Neuronal stem cell (in vitro differentiated cells): ENCODE data around the gene ANKRD35.

Experiments used
- DNase-seq: peaks from one replicate; pipeline ENCODE4 v3.0.0-alpha.2; 2013; ENCODE audit warnings: low spot score
- H2AFZ ChIP-seq: one replicate; pipeline ENCODE4 v1.6.1; 2013; ENCODE audit warnings: mild to moderate bottlenecking, low read length, inconsistent platforms
- H2AK5ac ChIP-seq: 2 replicates; pipeline ENCODE4 v1.6.1; 2013; ENCODE audit warnings: low read depth, mild to moderate bottlenecking, inconsistent platforms, low read length, moderate library complexity, mixed read lengths
- H2BK120ac ChIP-seq: 2 replicates; pipeline ENCODE4 v1.6.1; 2013; ENCODE audit warnings: low read depth, mild to moderate bottlenecking, inconsistent platforms, low read length, moderate library complexity, mixed read lengths
- H2BK12ac ChIP-seq: one replicate; pipeline ENCODE4 v1.6.1; 2013; ENCODE audit warnings: low read length, inconsistent platforms
- H2BK15ac ChIP-seq: 2 replicates; pipeline ENCODE4 v1.6.1; 2013; ENCODE audit warnings: mild to moderate bottlenecking, low read length, inconsistent platforms, mixed read lengths
- H2BK5ac ChIP-seq: one replicate; pipeline ENCODE4 v1.6.1; 2013; ENCODE audit warnings: inconsistent platforms, mild to moderate bottlenecking, low read length, moderate library complexity
- H3K14ac ChIP-seq: one replicate; pipeline ENCODE4 v1.6.1; 2013; ENCODE audit warnings: low read length, inconsistent platforms
- H3K18ac ChIP-seq: 2 replicates; pipeline ENCODE4 v1.6.1; 2013; ENCODE audit warnings: low read length, inconsistent platforms
- H3K23ac ChIP-seq: 2 replicates; pipeline ENCODE4 v1.6.1; 2013; ENCODE audit warnings: low read depth, mild to moderate bottlenecking, mixed read lengths, low read length, inconsistent platforms; ENCODE audit not compliant: poor library complexity
- H3K27ac ChIP-seq: replicated peaks from 3 replicates; pipeline ENCODE4 v1.5.1; 2013; ENCODE audit warnings: low read length, inconsistent platforms
- H3K27me3 ChIP-seq, 3 experiments: 2 replicates each; pipeline ENCODE4 v1.6.1; 2013; ENCODE audit warnings: low read length in 3 of 3, mild to moderate bottlenecking in 2 of 3, inconsistent platforms in 1 of 3, low read depth in 1 of 3, mixed read lengths in 1 of 3, moderate library complexity in 1 of 3; ENCODE audit not compliant: control insufficient read depth in 3 of 3, insufficient read depth in 3 of 3
- H3K36me3 ChIP-seq, 2 donors: replicated peaks in 1 of 2; 2 replicates each; pipeline ENCODE4 v1.6.1; 2013; ENCODE audit warnings: low read length in 2 of 2; ENCODE audit not compliant: control insufficient read depth in 2 of 2, insufficient read depth in 2 of 2
- H3K4ac ChIP-seq: 2 replicates; pipeline ENCODE4 v1.6.1; 2013; ENCODE audit warnings: inconsistent platforms, mild to moderate bottlenecking, low read length, moderate library complexity
- H3K4me1 ChIP-seq, 2 donors: 1 replicate in 1 of 2; 2 replicates in 1 of 2; pipeline ENCODE4 v1.6.1; 2013; ENCODE audit warnings: low read length in 2 of 2, low read depth in 1 of 2; ENCODE audit not compliant: control insufficient read depth in 2 of 2, insufficient read depth in 1 of 2
- H3K4me2 ChIP-seq: one replicate; pipeline ENCODE4 v1.6.1; 2013; ENCODE audit warnings: mild to moderate bottlenecking, low read length, inconsistent platforms; ENCODE audit not compliant: insufficient read depth, poor library complexity, severe bottlenecking
- H3K4me3 ChIP-seq, 2 donors: 2 replicates each; pipeline ENCODE4 v1.5.1; 2013; ENCODE audit warnings: low read length in 2 of 2, mild to moderate bottlenecking in 2 of 2, inconsistent platforms in 1 of 2, moderate library complexity in 1 of 2
- H3K79me1 ChIP-seq: one replicate; pipeline ENCODE4 v1.6.1; 2013; ENCODE audit warnings: low read depth, mild to moderate bottlenecking, inconsistent platforms, low read length, moderate library complexity
- H3K9ac ChIP-seq: one replicate; pipeline ENCODE4 v1.6.1; 2013; ENCODE audit warnings: mild to moderate bottlenecking, low read depth, low read length, inconsistent platforms; ENCODE audit not compliant: poor library complexity
- H3K9me3 ChIP-seq, 2 donors: replicated peaks in 1 of 2; 2 replicates each; pipeline versions ENCODE3 to v1.6.1; 2013; ENCODE audit warnings: low read length in 2 of 2, mild to moderate bottlenecking in 2 of 2, inconsistent platforms in 1 of 2, low read depth in 1 of 2, mixed read lengths in 1 of 2, moderate library complexity in 1 of 2; ENCODE audit not compliant: control insufficient read depth in 2 of 2, insufficient read depth in 1 of 2
- H4K8ac ChIP-seq: one replicate; pipeline ENCODE4 v1.6.1; 2013; ENCODE audit warnings: low read depth, mild to moderate bottlenecking, inconsistent platforms, low read length, moderate library complexity
- H4K91ac ChIP-seq: one replicate; pipeline ENCODE4 v1.6.1; 2013; ENCODE audit warnings: low read length, low read depth, mild to moderate bottlenecking, inconsistent platforms; ENCODE audit not compliant: poor library complexity
- WGBS, 2 donors: extraction: QIAGEN DNeasy Blood & Tissue Kit; methylation state at CpG; one replicate each; pipeline ENCODE4 v1.1.7; 2013; ENCODE audit warnings: missing lambda C conversion rate in 2 of 2, mixed read lengths in 1 of 2; ENCODE audit not compliant: insufficient read length in 2 of 2, insufficient replicate concordance in 1 of 2; ENCODE audit errors: extremely low coverage in 2 of 2; 5-methylcytosine and 5-hydroxymethylcytosine counted together

The ANKRD35 gene

DNA sequence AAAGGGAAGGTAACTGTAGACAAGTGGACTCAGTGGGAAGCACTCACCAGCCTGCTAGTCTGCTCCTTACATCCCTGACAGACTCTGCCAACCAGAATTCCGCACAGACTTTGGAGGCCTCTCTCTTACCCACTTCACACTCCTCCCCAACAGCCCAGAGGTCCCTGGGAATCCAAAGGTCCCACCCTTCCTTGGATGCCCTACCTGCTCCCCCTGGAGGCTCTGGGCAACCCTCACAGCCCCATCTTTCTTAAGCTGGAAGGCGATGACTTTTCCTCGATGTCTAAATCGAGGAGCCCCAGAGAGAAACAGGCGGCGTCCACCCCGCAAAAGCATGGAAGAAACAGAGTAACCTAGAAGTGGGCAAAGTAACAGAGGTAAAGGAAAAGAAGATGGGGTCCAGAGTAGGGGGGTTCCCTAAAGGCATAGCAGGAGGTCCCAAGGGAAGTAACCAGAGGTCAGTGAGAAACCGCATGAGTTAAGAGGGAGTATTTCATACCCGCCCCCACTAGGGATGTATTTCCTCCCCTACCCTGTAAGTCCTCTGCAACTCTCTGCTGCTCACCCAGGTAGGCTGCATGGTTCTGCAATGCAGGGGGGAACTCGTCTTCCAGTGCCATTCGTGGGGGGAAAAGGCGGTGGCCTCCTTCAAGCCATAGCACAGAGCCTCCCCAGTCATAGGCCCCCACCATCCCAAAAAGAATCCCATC, 15.8 kb upstream of the ANKRD35 start:
- no peak overlapping the region for H2BK5ac ChIP-seq
- H2AK5ac ChIP-seq: no peak overlapping the region
- peaks cover 0 to 2% of the 10 kb centered on the region in 2 donors for H3K9me3 ChIP-seq
- no peak overlapping the region for H4K91ac ChIP-seq
- no peak overlapping the region for H3K23ac ChIP-seq
- H3K27me3 ChIP-seq: peaks cover 0 to 15% (median 0%) of the 10 kb centered on the region in 3 experiments
- no peak overlapping the region for H3K9ac ChIP-seq
- H2AFZ ChIP-seq: no peak overlapping the region
- WGBS, 2 donors: no CpG with 5 or more reads among the region's 12 CpGs
- no peak overlapping the region for H3K4me3 ChIP-seq
- no peak overlapping the region for H4K8ac ChIP-seq
- DNase-seq: no peak
- H2BK12ac ChIP-seq: no peak overlapping the region
- H3K18ac ChIP-seq: no peak overlapping the region
- H2BK15ac ChIP-seq: no peak overlapping the region
- H3K4me2 ChIP-seq: no peak overlapping the region
- H3K4ac ChIP-seq: no peak overlapping the region
- H2BK120ac ChIP-seq: no peak overlapping the region
- H3K14ac ChIP-seq: no peak overlapping the region
- no peak overlapping the region for H3K27ac ChIP-seq
- peaks cover 7% of the 10 kb centered on the region in 2 donors for H3K4me1 ChIP-seq
- H3K36me3 ChIP-seq: no peaks in the 10 kb centered on the region
- no peaks in the 10 kb centered on the region for H3K79me1 ChIP-seq

DNA sequence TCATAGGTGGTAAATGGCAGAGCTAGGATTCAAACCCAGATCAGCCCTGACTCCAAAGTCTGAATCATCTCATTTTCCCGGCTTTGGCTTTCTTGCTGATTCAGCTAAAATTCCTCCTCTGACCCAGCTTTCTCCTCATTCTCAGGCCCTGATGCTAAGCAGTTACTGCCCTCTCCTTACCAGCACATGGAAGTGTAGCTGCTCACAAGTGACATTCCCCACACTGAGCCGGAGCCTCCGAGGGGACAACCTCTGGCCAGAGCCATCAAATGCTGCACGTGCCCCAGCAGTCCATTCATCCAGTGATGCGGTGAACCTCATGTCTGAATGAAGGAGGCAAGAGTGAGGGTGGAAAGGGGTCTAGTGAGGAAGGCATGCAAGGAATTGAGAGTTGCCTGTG, 13.1 kb upstream of the ANKRD35 start:
- Histone ChIP-seq H3K79me1 (no peaks in the 10 kb centered on the region), H3K27ac (no peak overlapping the region), H3K9me3 (no peaks in the 10 kb centered on the region), H4K8ac (no peak overlapping the region), H3K18ac (peak overlapping the region; percentile 24), H2AFZ (no peak overlapping the region), H3K27me3 (peaks cover 0 to 26% (median 0%) of the 10 kb centered on the region in 3 experiments), H2BK15ac (no peak overlapping the region), H4K91ac (no peak overlapping the region), H2AK5ac (no peak overlapping the region), H3K4me2 (no peak overlapping the region), H3K36me3 (no peaks in the 10 kb centered on the region), H2BK5ac (no peak overlapping the region), H3K14ac (no peak overlapping the region), H3K23ac (no peak overlapping the region), H2BK120ac (no peak overlapping the region), H3K4ac (no peak overlapping the region), H2BK12ac (no peak overlapping the region), H3K4me1 (peaks cover 7% of the 10 kb centered on the region in 2 donors), H3K9ac (no peak overlapping the region), H3K4me3 (no peak overlapping the region)
- no CpG with 5 or more reads among the region's 5 CpGs for WGBS, 2 donors
- DNase-seq: no peak

DNA sequence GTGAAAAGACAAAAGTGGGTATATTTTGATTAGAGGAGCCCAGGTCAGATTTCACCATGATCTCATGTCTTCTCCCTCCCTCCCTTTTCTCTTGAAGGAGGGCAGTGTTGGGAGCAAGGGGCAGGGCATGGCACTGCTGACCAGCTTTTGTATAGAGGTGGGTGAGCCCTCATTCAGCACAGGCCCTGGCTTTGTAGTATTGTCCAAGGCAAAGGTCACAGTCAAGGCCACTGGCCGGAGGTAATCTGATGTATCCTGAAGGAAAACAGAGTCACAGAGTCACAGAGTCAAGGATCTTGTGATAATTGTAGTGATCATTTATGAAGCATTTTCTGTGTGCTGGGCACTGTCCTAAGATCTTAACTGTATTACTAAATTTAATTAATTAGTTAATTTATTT, 12.3 kb upstream of the ANKRD35 start:
- peaks cover 0 to 29% (median 0%) of the 10 kb centered on the region in 3 experiments for H3K27me3 ChIP-seq
- H4K91ac ChIP-seq: no peak overlapping the region
- no peak overlapping the region for H2AFZ ChIP-seq
- no CpG with 5 or more reads among the region's 1 CpG for WGBS, 2 donors
- H3K79me1 ChIP-seq: no peaks in the 10 kb centered on the region
- H3K4me3 ChIP-seq: no peak overlapping the region
- H3K18ac ChIP-seq: no peak overlapping the region
- H3K23ac ChIP-seq: no peak overlapping the region
- H3K9me3 ChIP-seq: no peaks in the 10 kb centered on the region
- H3K9ac ChIP-seq: no peak overlapping the region
- no peak overlapping the region for H3K27ac ChIP-seq
- no peak overlapping the region for H3K14ac ChIP-seq
- H2BK5ac ChIP-seq: no peak overlapping the region
- peak overlapping the region; percentile 37 for H2AK5ac ChIP-seq
- H2BK15ac ChIP-seq: no peak overlapping the region
- H3K4ac ChIP-seq: no peak overlapping the region
- no peak overlapping the region for H2BK120ac ChIP-seq
- H2BK12ac ChIP-seq: no peak overlapping the region
- no peaks in the 10 kb centered on the region for H3K36me3 ChIP-seq
- DNase-seq: no peak
- no peak overlapping the region for H4K8ac ChIP-seq
- H3K4me2 ChIP-seq: no peak overlapping the region
- H3K4me1 ChIP-seq: peaks cover 7% of the 10 kb centered on the region in 2 donors

DNA sequence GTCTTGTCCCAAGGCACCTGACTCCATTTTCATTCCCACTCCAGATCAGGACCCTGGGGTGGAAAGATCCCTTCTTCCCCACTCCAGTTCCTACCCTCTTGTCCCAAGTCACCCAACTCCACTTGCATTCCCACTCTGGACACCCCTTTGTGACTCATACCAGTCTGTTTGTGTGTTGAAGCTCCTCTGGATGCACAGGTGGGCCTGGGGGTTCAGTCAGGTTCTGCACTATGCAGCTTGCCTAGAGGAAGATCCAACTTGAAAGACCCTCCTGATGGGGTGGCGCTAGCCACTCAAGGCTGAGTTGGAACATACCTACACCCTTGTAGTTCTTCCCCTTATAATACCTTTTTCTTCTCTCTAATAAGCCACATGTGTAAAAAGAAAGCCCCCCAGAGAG, 9.8 kb upstream of the ANKRD35 start:
- H3K9ac ChIP-seq: no peak overlapping the region
- no peak overlapping the region for H4K91ac ChIP-seq
- no peak overlapping the region for H2BK12ac ChIP-seq
- DNase-seq: no peak
- no peak overlapping the region for H4K8ac ChIP-seq
- H2BK120ac ChIP-seq: no peak overlapping the region
- H3K27ac ChIP-seq: no peak overlapping the region
- H3K36me3 ChIP-seq: no peaks in the 10 kb centered on the region
- no peak overlapping the region for H3K18ac ChIP-seq
- no peak overlapping the region for H3K23ac ChIP-seq
- no peak overlapping the region for H2AFZ ChIP-seq
- H2BK15ac ChIP-seq: no peak overlapping the region
- H3K4ac ChIP-seq: no peak overlapping the region
- no CpG with 5 or more reads among the region's 1 CpG for WGBS, 2 donors
- H3K4me3 ChIP-seq: no peak overlapping the region
- no peaks in the 10 kb centered on the region for H3K79me1 ChIP-seq
- no peak overlapping the region for H3K4me2 ChIP-seq
- no peak overlapping the region for H2AK5ac ChIP-seq
- H3K27me3 ChIP-seq: peaks cover 0 to 24% (median 0%) of the 10 kb centered on the region in 3 experiments
- H2BK5ac ChIP-seq: no peak overlapping the region
- H3K9me3 ChIP-seq: no peaks in the 10 kb centered on the region
- H3K4me1 ChIP-seq: peaks cover 12 to 13% of the 10 kb centered on the region in 2 donors
- no peak overlapping the region for H3K14ac ChIP-seq
